T-cell (primary cell): ENCODE measurements around the gene CD177. TPM values are rescaled to one million over a fixed set of nuclear protein-coding genes. Genes with fewer than 3 reads are reported as not detected.

Experiments used
- ATAC-seq, 4 experiments: fragments of 200-7000 bp in 3 of 4; fragments of 150-1000 bp in 1 of 4; cut with Tn5 transposase; replicated peaks in 1 of 4; 1 replicate in 3 of 4; 2 replicates in 1 of 4; pipeline ENCODE4 v1.10.0; 2021; ENCODE audit warnings: moderate library complexity in 3 of 4, mild to moderate bottlenecking in 2 of 4, moderate number of reproducible peaks in 1 of 4
- CTCF ChIA-PET, 2 donors: fragments of 300-600 bp; sonication (Branson Sonifier 250); formaldehyde crosslinking; loops; one replicate each; lab custom pipeline; 2022; ENCODE audit warnings: antibody characterized with exemption in 2 of 2; lab: Charles Lee
- POLR2A ChIA-PET, 2 donors: fragments of 300-600 bp; sonication (Branson Sonifier 250); formaldehyde crosslinking; loops; one replicate each; lab custom pipeline; 2022; ENCODE audit warnings: antibody characterized with exemption in 2 of 2; lab: Charles Lee
- DNase-seq, 35 experiments: peaks; one replicate each; pipeline versions ENCODE4 v3.0.0 to v3.0.0-alpha.2; 2013 to 2023
- H3K27ac ChIP-seq: one replicate; pipeline ENCODE4 v1.5.1; 2013; ENCODE audit warnings: low read length
- H3K27me3 ChIP-seq, 2 experiments: replicated peaks in 1 of 2; 1 replicate in 1 of 2; 2 replicates in 1 of 2; pipeline versions ENCODE4 v1.6.1 to v1.7.0; 2013; ENCODE audit warnings: low read length in 1 of 2, mixed read lengths in 1 of 2; ENCODE audit not compliant: control insufficient read depth in 2 of 2, insufficient read depth in 2 of 2; ENCODE audit errors: extremely low read depth in 1 of 2
- H3K36me3 ChIP-seq, 2 donors: 1 replicate in 1 of 2; 2 replicates in 1 of 2; pipeline versions ENCODE4 v1.6.1 to v1.7.0; 2013; ENCODE audit warnings: low read length in 1 of 2; ENCODE audit not compliant: control insufficient read depth in 2 of 2, insufficient read depth in 1 of 2; ENCODE audit errors: extremely low read depth in 1 of 2
- H3K4me1 ChIP-seq, 2 experiments: 1 replicate in 1 of 2; 2 replicates in 1 of 2; pipeline versions ENCODE4 v1.6.1 to v1.7.0; 2013; ENCODE audit warnings: low read length in 2 of 2, mixed read lengths in 1 of 2; ENCODE audit not compliant: insufficient read depth in 2 of 2, control insufficient read depth in 1 of 2; ENCODE audit errors: extremely low read depth in 1 of 2
- H3K4me3 ChIP-seq, 2 donors: 1 replicate in 1 of 2; 2 replicates in 1 of 2; pipeline versions ENCODE4 v1.5.1 to v1.7.0; 2013; ENCODE audit warnings: mild to moderate bottlenecking in 2 of 2, low read length in 1 of 2, moderate library complexity in 1 of 2; ENCODE audit not compliant: control insufficient read depth in 1 of 2; ENCODE audit errors: extremely low read depth in 1 of 2
- H3K9me3 ChIP-seq: 2 replicates; pipeline ENCODE4 v1.7.0; 2013
- H3K27ac Mint-ChIP-seq, 2 donors: one replicate each; pipeline ENCODE4 v1.8.0; 2020 to 2021; ENCODE audit warnings: mild to moderate bottlenecking in 2 of 2, mixed read lengths in 2 of 2
- H3K27me3 Mint-ChIP-seq, 2 donors: one replicate each; pipeline ENCODE4 v1.8.0; 2021 to 2022; ENCODE audit warnings: mixed read lengths in 2 of 2
- H3K36me3 Mint-ChIP-seq: one replicate; pipeline ENCODE4 v1.8.0; 2021; ENCODE audit warnings: mixed read lengths
- H3K4me1 Mint-ChIP-seq, 3 donors: one replicate each; pipeline ENCODE4 v1.8.0; 2020 to 2022; ENCODE audit warnings: mixed read lengths in 3 of 3, mild to moderate bottlenecking in 1 of 3
- H3K4me3 Mint-ChIP-seq, 3 donors: one replicate each; pipeline ENCODE4 v1.8.0; 2020 to 2022; ENCODE audit warnings: mild to moderate bottlenecking in 3 of 3, mixed read lengths in 3 of 3, moderate library complexity in 3 of 3
- H3K9me3 Mint-ChIP-seq, 3 donors: one replicate each; pipeline ENCODE4 v1.8.0; 2020 to 2022; ENCODE audit warnings: mixed read lengths in 3 of 3
- WGBS: methylation state at CpG from one replicate; pipeline ENCODE4 v1.1.5; 2013; ENCODE audit warnings: missing lambda C conversion rate; ENCODE audit not compliant: insufficient coverage; 5-methylcytosine and 5-hydroxymethylcytosine counted together
- total RNA-seq, 35 experiments: library from RNA in 6 of 35; stranded (reverse) in 6 of 35; fragments of 120-200 nt in 1 of 35; gene quantifications; one replicate each; pipeline versions ENCODE4 v1.2.1 to v1.2.4 and lab custom pipeline; 2013 to 2026

Gene CD177
- total RNA-seq, 5 donors from 2014 or later (not counting 1 experiment from before 2014, with no cell fraction given), result not detected

DNA sequence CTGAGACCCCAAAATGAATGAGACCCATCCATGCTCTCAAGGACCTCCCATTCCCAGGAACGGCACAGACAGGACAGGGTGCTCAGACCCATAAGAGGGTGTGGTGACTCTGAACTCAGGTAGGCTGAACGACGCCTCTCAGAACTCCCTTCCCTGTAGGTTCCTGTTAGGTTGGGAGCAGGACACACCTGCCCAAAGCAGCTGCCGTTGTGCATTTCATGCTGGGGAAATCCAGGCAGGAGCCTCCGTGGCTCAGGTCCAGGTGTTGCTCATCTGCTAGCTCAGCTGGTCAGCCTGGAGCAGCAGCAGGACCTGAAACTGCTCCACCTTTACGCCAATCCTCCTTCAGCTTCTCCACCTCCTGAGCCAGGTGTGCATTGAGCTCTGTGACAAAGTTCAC lies 42.1 kb downstream of the CD177 start:
- Histone ChIP-seq H3K4me1 (no peaks in the 10 kb centered on the region), H3K27me3 (peaks cover 0 to 8% of the 10 kb centered on the region in 2 experiments), H3K9me3 (no peaks in the 10 kb centered on the region), H3K4me3 (no peak overlapping the region), H3K36me3 (no peaks in the 10 kb centered on the region), H3K27ac (no peak overlapping the region)
- Mint-ChIP-seq H3K9me3 (no peaks in the 10 kb centered on the region), H3K27me3 (peaks cover 36 to 47% of the 10 kb centered on the region in 2 donors), H3K4me1 (no peaks in the 10 kb centered on the region), H3K36me3 (no peaks in the 10 kb centered on the region), H3K4me3 (no peak overlapping the region), H3K27ac (no peak overlapping the region)
- ChIA-PET CTCF (no interaction called here), POLR2A (no interaction called here)
- DNase-seq (no peak), ATAC-seq (no peak)
- 90% methylated on average over 5 of the region's 6 CpGs for WGBS

DNA sequence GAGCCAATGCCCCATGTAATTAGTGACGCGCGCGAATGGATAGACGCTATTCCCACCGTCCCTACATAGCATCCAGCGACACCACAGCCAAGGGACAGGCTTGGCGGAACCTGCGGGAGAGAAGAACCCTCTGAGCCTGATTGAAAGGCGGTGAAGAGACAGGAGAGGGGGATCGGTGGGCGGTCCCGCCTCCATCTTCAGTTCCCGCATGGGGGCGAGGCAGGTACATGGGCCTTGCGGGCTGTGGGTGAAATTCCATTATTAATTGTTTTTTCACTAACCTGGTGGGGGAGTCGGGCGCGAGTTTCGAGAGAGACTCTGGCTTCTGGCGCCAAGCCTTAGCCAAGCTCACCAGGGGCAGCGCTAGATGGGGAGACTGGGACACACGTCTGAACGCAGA lies 52.8 kb downstream of the CD177 start:
- no peak overlapping the region for H3K4me3 ChIP-seq
- peaks cover 0 to 22% of the 10 kb centered on the region in 2 experiments for H3K27me3 ChIP-seq
- no peaks in the 10 kb centered on the region for H3K36me3 Mint-ChIP-seq
- ChIA-PET POLR2A (no interaction called here), CTCF (no interaction called here)
- H3K4me1 ChIP-seq, result no peaks in the 10 kb centered on the region
- H3K27ac Mint-ChIP-seq, result no peak overlapping the region
- DNase-seq (no peak), ATAC-seq (no peak)
- WGBS, result 77% methylated on average over 12 of the region's 24 CpGs
- H3K4me1 Mint-ChIP-seq, result no peaks in the 10 kb centered on the region
- H3K27ac ChIP-seq, result no peak overlapping the region
- no peaks in the 10 kb centered on the region for H3K9me3 Mint-ChIP-seq
- no peaks in the 10 kb centered on the region for H3K9me3 ChIP-seq
- peaks cover 8 to 14% of the 10 kb centered on the region in 2 donors for H3K27me3 Mint-ChIP-seq
- H3K36me3 ChIP-seq, result no peaks in the 10 kb centered on the region
- no peak overlapping the region for H3K4me3 Mint-ChIP-seq

DNA sequence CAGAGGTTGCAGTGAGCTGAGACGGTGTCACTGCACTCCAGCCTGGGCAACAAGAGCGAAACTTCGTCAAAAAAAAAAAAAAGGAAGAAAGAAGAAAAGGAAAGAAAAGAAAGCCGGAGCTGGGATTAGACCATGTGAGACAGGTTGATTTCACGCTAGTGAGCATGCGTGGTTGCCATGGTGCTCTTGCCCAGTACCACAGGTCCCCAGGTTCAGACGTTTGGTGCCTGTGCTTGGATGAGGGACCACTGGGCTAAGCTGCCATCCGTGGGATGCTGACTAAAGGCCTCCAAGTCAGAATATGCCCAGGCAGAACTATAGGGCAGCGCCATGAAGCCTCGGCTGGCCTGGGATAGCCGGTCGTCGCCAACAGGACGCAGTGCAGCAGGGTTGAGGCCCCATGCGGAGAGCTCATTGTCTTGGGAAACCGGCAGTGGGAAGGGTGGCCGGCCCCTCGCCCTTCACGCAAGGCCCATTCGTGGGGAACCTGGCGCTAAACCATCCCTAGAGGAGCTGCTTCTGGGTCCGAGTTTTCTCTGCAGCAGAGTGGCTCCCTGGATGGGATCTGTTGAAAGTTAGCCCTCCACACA lies 54.0 kb downstream of the CD177 start:
- Histone ChIP-seq H3K36me3 (no peaks in the 10 kb centered on the region), H3K27me3 (peaks cover 0 to 22% of the 10 kb centered on the region in 2 experiments), H3K27ac (no peak overlapping the region), H3K4me3 (no peak overlapping the region), H3K4me1 (no peaks in the 10 kb centered on the region), H3K9me3 (no peaks in the 10 kb centered on the region)
- DNase-seq (no peak), ATAC-seq (no peak)
- no peaks in the 10 kb centered on the region for H3K36me3 Mint-ChIP-seq
- ChIA-PET CTCF (no interaction called here), POLR2A (no interaction called here)
- H3K9me3 Mint-ChIP-seq, result no peaks in the 10 kb centered on the region
- H3K4me3 Mint-ChIP-seq, result no peak overlapping the region
- H3K27ac Mint-ChIP-seq, result no peak overlapping the region
- peaks cover 8 to 9% of the 10 kb centered on the region in 2 donors for H3K27me3 Mint-ChIP-seq
- 85% methylated on average over 21 of the region's 22 CpGs for WGBS
- H3K4me1 Mint-ChIP-seq, result no peaks in the 10 kb centered on the region

DNA sequence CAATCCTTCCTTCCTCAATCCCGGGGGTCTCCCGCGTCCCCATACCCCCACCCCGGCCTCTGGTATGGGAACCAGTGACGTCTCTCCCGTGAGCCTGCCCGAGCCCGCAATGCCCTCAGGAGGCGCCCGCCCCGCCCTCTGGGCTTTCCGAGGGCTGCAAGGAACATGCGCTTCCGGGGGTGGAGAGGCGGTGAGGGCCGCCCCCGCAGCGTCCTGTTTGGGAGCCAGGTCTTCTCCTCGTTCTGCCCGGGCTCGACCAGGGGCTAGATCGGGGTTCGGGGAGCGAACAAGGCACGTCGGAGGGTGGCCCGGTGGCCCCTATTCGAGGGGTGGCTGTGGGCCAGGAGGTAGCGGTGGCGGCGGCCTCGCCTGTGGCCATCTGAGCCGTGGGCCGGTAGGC lies 54.6 kb downstream of the CD177 start:
- 87% methylated on average over 27 of the region's 34 CpGs for WGBS
- Mint-ChIP-seq H3K27me3 (peaks cover 4 to 9% of the 10 kb centered on the region in 2 donors), H3K36me3 (no peaks in the 10 kb centered on the region), H3K9me3 (no peaks in the 10 kb centered on the region), H3K27ac (no peak overlapping the region), H3K4me3 (no peak overlapping the region), H3K4me1 (no peaks in the 10 kb centered on the region)
- Histone ChIP-seq H3K4me3 (no peak overlapping the region), H3K36me3 (no peaks in the 10 kb centered on the region), H3K27ac (no peak overlapping the region), H3K9me3 (no peaks in the 10 kb centered on the region), H3K27me3 (peaks cover 0 to 22% of the 10 kb centered on the region in 2 experiments), H3K4me1 (no peaks in the 10 kb centered on the region)
- CTCF ChIA-PET, result no interaction called here
- DNase-seq (no peak), ATAC-seq (no peak)
- POLR2A ChIA-PET, result no interaction called here

DNA sequence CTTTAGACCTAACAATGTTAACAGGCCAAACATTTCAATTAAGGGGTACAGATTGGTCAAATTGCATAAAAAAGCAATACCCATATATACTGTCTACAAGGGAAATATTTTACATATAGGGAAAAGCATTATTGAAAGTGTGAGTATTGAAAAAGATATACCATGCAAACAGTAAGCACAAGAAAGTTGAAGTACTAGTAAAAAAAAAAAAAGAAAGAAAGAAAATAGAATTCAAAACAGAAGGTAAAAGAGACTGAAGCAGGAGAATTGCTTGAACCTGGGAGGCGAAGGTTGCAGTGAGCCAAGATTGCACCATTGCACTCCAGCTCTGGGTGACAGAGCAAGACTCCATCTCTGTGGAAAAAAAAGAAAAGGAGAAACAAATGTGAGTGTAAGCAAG lies 55.9 kb downstream of the CD177 start:
- Mint-ChIP-seq H3K9me3 (no peaks in the 10 kb centered on the region), H3K4me3 (no peak overlapping the region), H3K4me1 (no peaks in the 10 kb centered on the region), H3K27me3 (peaks cover 2 to 9% of the 10 kb centered on the region in 2 donors), H3K36me3 (no peaks in the 10 kb centered on the region), H3K27ac (no peak overlapping the region)
- Histone ChIP-seq H3K36me3 (no peaks in the 10 kb centered on the region), H3K27ac (no peak overlapping the region), H3K9me3 (no peaks in the 10 kb centered on the region), H3K4me3 (no peak overlapping the region), H3K4me1 (no peaks in the 10 kb centered on the region), H3K27me3 (peaks cover 0 to 25% of the 10 kb centered on the region in 2 experiments)
- ChIA-PET CTCF (no interaction called here), POLR2A (no interaction called here)
- DNase-seq, result no peak
- WGBS, result 100% methylated on average over 1 of the region's 1 CpG
- no peak for ATAC-seq

DNA sequence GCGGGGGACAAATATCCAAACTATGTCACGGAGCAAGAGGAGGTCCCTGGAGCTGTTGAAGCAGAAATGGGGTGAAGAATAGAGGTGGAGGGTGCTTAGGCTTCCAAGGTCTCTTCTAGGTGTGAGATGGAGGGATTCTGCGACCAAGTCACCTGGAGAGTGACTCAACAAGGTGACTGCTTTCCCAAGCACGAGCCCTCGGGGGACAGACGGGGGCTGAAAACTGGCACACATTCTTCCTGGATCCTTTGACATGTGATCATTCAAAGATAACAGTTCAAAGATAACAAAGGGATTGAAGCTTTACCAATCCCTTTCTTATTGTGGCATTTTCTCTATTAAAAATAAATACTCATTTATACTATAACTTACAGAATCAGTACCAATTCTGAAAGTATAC lies 59.0 kb downstream of the CD177 start:
- H3K27ac ChIP-seq, result no peak overlapping the region
- no peaks in the 10 kb centered on the region for H3K4me1 Mint-ChIP-seq
- H3K36me3 Mint-ChIP-seq, result no peaks in the 10 kb centered on the region
- WGBS, result 65% methylated on average over 3 of the region's 6 CpGs
- no peak for DNase-seq
- ChIA-PET POLR2A (no interaction called here), CTCF (no interaction called here)
- H3K9me3 Mint-ChIP-seq, result no peaks in the 10 kb centered on the region
- no peak overlapping the region for H3K4me3 ChIP-seq
- no peaks in the 10 kb centered on the region for H3K9me3 ChIP-seq
- peaks cover 0 to 13% of the 10 kb centered on the region in 2 experiments for H3K27me3 ChIP-seq
- H3K4me1 ChIP-seq, result no peaks in the 10 kb centered on the region
- no peak overlapping the region for H3K27ac Mint-ChIP-seq
- ATAC-seq, result no peak
- H3K36me3 ChIP-seq, result no peaks in the 10 kb centered on the region
- H3K27me3 Mint-ChIP-seq, result peaks cover 2 to 5% of the 10 kb centered on the region in 2 donors
- no peak overlapping the region for H3K4me3 Mint-ChIP-seq
